Liver (tissue), 9 donors: Measurements from ENCODE around the gene HPS1. TPM values are rescaled to one million over a fixed set of nuclear protein-coding genes. Genes with fewer than 3 reads are reported as not detected.
A peak's percentile ranks its signal among the peaks of the same experiment; 100 is the strongest.

Source experiments
- DNase-seq: peaks from one replicate; pipeline ENCODE4 v3.0.0-alpha.2; 2017; ENCODE audit warnings: low spot score
- H3K27ac ChIP-seq, 2 donors: one replicate each; pipeline ENCODE4 v1.7.0; 2013; ENCODE audit warnings: inconsistent platforms in 2 of 2, low read length in 2 of 2, control low read depth in 1 of 2, low read depth in 1 of 2, mild to moderate bottlenecking in 1 of 2
- H3K27me3 ChIP-seq, 4 donors: one replicate each; pipeline versions ENCODE4 v1.6.1 to v1.7.0; 2013; ENCODE audit warnings: low read length in 3 of 4, inconsistent platforms in 1 of 4, mild to moderate bottlenecking in 1 of 4, moderate library complexity in 1 of 4; ENCODE audit not compliant: control insufficient read depth in 4 of 4, insufficient read depth in 4 of 4
- H3K36me3 ChIP-seq, 4 donors: one replicate each; pipeline versions ENCODE4 v1.6.1 to v1.7.0; 2013; ENCODE audit warnings: low read length in 3 of 4, mild to moderate bottlenecking in 3 of 4, low read depth in 1 of 4, moderate library complexity in 1 of 4; ENCODE audit not compliant: control insufficient read depth in 4 of 4, insufficient read depth in 3 of 4
- H3K4me1 ChIP-seq, 4 donors: one replicate each; pipeline versions ENCODE4 v1.6.1 to v1.7.0; 2013; ENCODE audit warnings: low read length in 3 of 4, mild to moderate bottlenecking in 3 of 4, moderate library complexity in 1 of 4; ENCODE audit not compliant: control insufficient read depth in 4 of 4, insufficient read depth in 4 of 4
- H3K4me3 ChIP-seq, 3 donors: one replicate each; pipeline versions ENCODE4 v1.6.1 to v1.7.0; 2013; ENCODE audit warnings: low read length in 3 of 3, control low read depth in 1 of 3, low read depth in 1 of 3, mild to moderate bottlenecking in 1 of 3
- H3K9ac ChIP-seq, 2 donors: one replicate each; pipeline ENCODE4 v1.7.0; 2013; ENCODE audit warnings: low read length in 2 of 2, mild to moderate bottlenecking in 2 of 2, moderate library complexity in 2 of 2, control low read depth in 1 of 2, low read depth in 1 of 2
- H3K9me3 ChIP-seq, 4 donors: one replicate each; pipeline versions ENCODE4 v1.6.1 to v1.7.0; 2013; ENCODE audit warnings: low read length in 3 of 4; ENCODE audit not compliant: control insufficient read depth in 4 of 4
- EGR1 ChIP-seq, 2 donors: IDR thresholded peaks; 2 replicates each; pipeline ENCODE4 v1.6.1; 2016 to 2018; ENCODE audit warnings: antibody characterized with exemption in 2 of 2, low read depth in 2 of 2
- FOXA1 ChIP-seq: IDR thresholded peaks from 2 replicates; pipeline ENCODE4 v1.6.1; 2016; ENCODE audit warnings: antibody characterized with exemption
- FOXA2 ChIP-seq: IDR thresholded peaks from 2 replicates; pipeline ENCODE4 v1.6.1; 2016; ENCODE audit warnings: antibody characterized with exemption
- HNF4A ChIP-seq, 2 donors: conservative IDR thresholded peaks; 2 replicates each; pipeline ENCODE4 v1.6.1; 2016; ENCODE audit warnings: antibody characterized with exemption in 2 of 2, mild to moderate bottlenecking in 2 of 2
- HNF4G ChIP-seq: IDR thresholded peaks from 2 replicates; pipeline ENCODE4 v1.6.1; 2016; ENCODE audit warnings: antibody characterized with exemption
- JUND ChIP-seq, 2 donors: IDR thresholded peaks; 2 replicates each; pipeline ENCODE4 v1.6.1; 2016; ENCODE audit warnings: antibody characterized with exemption in 2 of 2
- NR2F2 ChIP-seq: IDR thresholded peaks from 2 replicates; pipeline ENCODE4 v1.6.1; 2016; ENCODE audit warnings: antibody characterized with exemption
- RAD21 ChIP-seq, 2 donors: IDR thresholded peaks; 2 replicates each; pipeline ENCODE4 v1.6.1; 2016; ENCODE audit warnings: antibody characterized with exemption in 2 of 2, mild to moderate bottlenecking in 2 of 2
- RXRA ChIP-seq, 2 donors: IDR thresholded peaks; 2 replicates each; pipeline ENCODE4 v1.6.1; 2017 to 2018; ENCODE audit warnings: antibody characterized with exemption in 2 of 2, mild to moderate bottlenecking in 1 of 2
- SP1 ChIP-seq: IDR thresholded peaks from 2 replicates; pipeline ENCODE4 v1.6.1; 2018; ENCODE audit warnings: antibody characterized with exemption, mild to moderate bottlenecking
- YY1 ChIP-seq: IDR thresholded peaks from 2 replicates; pipeline ENCODE4 v1.6.1; 2016; ENCODE audit warnings: antibody characterized with exemption, mild to moderate bottlenecking
- WGBS: extraction: QIAGEN DNeasy Blood & Tissue Kit; methylation state at CpG from one replicate; pipeline ENCODE4 v1.1.7; 2013; 5-methylcytosine and 5-hydroxymethylcytosine counted together
- polyA plus RNA-seq, 2 donors: library from polyadenylated mRNA; stranded (reverse) in 1 of 2; unstranded in 1 of 2; fragments of 200-250 nt in 1 of 2; fragments of >200 nt in 1 of 2; fragmentation: Nextera tagmentation in 1 of 2; extraction: Ambion mirVana in 1 of 2; gene quantifications; one replicate each; pipeline versions ENCODE4 v1.2.1 to v1.2.3, GENCODE V29; 2013 to 2015
- total RNA-seq, 2 donors: library from RNA; depleted of rRNA; stranded (reverse); fragments of >200 nt; gene quantifications; one replicate each; pipeline ENCODE4 v1.2.3, GENCODE V29; 2014
- TF ChIP-seq, protein P1 (sequence below): IDR thresholded peaks from 2 replicates; pipeline ENCODE4 v1.6.1; 2016; ENCODE audit warnings: antibody characterized with exemption
- TF ChIP-seq, protein P2 (sequence below): fragments of 150-350 bp; IDR thresholded peaks from 2 replicates; pipeline ENCODE4 v1.5.1; 2017; ENCODE audit warnings: improper control_type of control experiment, low read depth, low read length; ENCODE audit not compliant: missing input control
- TF ChIP-seq, protein P3 (sequence below): IDR thresholded peaks from 2 replicates; pipeline ENCODE4 v1.6.1; 2016; ENCODE audit warnings: antibody characterized with exemption
- TF ChIP-seq, protein P4 (sequence below): IDR thresholded peaks from 2 replicates; pipeline ENCODE4 v1.6.1; 2016; ENCODE audit warnings: antibody characterized with exemption, mild to moderate bottlenecking
- donor health status: healthy.
- donor health status: healthy.
- donor health status: healthy.
- donor health status: healthy.
- donor health status: healthy.

Gene HPS1
- total and polyA plus RNA-seq, 4 donors: 19.9 to 56.7 (median 29.8) TPM

DNA sequence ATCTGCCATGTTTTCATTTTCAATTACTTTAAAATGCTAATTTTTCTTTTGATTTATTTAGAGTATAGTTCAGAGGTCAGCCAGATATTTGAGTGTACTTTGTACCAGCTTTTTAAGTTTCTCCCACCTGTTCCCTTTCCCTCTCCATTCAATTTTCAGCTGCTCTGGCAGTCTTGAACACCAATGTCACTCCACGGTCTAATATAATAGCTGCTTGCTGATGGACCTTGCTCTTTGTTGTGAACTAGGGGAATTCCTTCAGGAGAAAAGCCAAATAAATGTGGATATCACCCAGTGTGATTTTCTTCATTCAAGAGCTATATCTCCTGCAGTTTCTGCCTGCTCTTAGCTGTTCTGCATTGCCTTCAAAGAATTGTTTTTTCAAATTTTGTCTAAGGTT, 3.9 kb upstream of the HPS1 start:
- TF ChIP-seq, protein P1, sequence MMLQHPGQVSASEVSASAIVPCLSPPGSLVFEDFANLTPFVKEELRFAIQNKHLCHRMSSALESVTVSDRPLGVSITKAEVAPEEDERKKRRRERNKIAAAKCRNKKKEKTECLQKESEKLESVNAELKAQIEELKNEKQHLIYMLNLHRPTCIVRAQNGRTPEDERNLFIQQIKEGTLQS: no peak
- TF ChIP-seq HNF4A (conservative IDR thresholded peaks at IDR 0.05) (peak; percentile 43 to 69), FOXA2 (no peak), HNF4G (peak; percentile 31), FOXA1 (no peak), SP1 (peak; percentile 48)
- H3K27ac ChIP-seq: no peak overlapping the region
- H3K9me3 ChIP-seq: no peaks in the 10 kb centered on the region
- no peaks in the 10 kb centered on the region for H3K27me3 ChIP-seq
- no peaks in the 10 kb centered on the region for H3K36me3 ChIP-seq
- no peak overlapping the region for H3K9ac ChIP-seq
- no peak overlapping the region for H3K4me3 ChIP-seq
- H3K4me1 ChIP-seq: peaks cover 2 to 15% (median 3%) of the 10 kb centered on the region in 4 donors
- DNase-seq: no peak
- 22% methylated on average over 1 of the region's 1 CpG for WGBS

DNA sequence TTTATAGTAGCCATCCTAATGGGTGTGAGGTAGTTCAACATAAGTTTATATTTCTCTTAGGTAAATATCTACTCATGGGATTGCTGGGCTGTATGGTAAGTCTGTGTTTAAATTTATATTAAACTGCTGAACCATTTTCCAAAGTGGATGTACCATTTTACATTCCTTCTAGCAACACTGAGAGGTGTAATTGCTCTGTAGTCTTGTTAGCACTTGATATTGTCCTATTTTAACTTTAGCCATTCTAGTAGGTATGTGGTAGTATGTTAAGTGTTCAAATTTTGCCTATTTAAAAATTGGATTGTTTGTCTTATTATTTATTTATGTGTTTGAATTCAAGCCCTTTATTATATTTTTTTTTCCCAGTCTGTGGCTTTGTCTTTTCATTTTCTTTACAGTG, 2.6 kb upstream of the HPS1 start:
- H3K9me3 ChIP-seq: no peaks in the 10 kb centered on the region
- TF ChIP-seq NR2F2: no peak
- TF ChIP-seq RAD21 (IDR thresholded peaks at IDR 0.05): no peak
- no peak for TF ChIP-seq HNF4A (conservative IDR thresholded peaks at IDR 0.05)
- TF ChIP-seq, protein P2, sequence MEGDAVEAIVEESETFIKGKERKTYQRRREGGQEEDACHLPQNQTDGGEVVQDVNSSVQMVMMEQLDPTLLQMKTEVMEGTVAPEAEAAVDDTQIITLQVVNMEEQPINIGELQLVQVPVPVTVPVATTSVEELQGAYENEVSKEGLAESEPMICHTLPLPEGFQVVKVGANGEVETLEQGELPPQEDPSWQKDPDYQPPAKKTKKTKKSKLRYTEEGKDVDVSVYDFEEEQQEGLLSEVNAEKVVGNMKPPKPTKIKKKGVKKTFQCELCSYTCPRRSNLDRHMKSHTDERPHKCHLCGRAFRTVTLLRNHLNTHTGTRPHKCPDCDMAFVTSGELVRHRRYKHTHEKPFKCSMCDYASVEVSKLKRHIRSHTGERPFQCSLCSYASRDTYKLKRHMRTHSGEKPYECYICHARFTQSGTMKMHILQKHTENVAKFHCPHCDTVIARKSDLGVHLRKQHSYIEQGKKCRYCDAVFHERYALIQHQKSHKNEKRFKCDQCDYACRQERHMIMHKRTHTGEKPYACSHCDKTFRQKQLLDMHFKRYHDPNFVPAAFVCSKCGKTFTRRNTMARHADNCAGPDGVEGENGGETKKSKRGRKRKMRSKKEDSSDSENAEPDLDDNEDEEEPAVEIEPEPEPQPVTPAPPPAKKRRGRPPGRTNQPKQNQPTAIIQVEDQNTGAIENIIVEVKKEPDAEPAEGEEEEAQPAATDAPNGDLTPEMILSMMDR: no peak
- TF ChIP-seq YY1: no peak
- no peak for TF ChIP-seq HNF4G
- DNase-seq: no peak
- H3K4me3 ChIP-seq: no peak overlapping the region
- H3K4me1 ChIP-seq: peaks cover 2 to 16% (median 4%) of the 10 kb centered on the region in 4 donors
- H3K9ac ChIP-seq: no peak overlapping the region
- no peak overlapping the region for H3K27ac ChIP-seq
- H3K27me3 ChIP-seq: no peaks in the 10 kb centered on the region
- peaks cover 0 to 9% (median 2%) of the 10 kb centered on the region in 4 donors for H3K36me3 ChIP-seq

DNA sequence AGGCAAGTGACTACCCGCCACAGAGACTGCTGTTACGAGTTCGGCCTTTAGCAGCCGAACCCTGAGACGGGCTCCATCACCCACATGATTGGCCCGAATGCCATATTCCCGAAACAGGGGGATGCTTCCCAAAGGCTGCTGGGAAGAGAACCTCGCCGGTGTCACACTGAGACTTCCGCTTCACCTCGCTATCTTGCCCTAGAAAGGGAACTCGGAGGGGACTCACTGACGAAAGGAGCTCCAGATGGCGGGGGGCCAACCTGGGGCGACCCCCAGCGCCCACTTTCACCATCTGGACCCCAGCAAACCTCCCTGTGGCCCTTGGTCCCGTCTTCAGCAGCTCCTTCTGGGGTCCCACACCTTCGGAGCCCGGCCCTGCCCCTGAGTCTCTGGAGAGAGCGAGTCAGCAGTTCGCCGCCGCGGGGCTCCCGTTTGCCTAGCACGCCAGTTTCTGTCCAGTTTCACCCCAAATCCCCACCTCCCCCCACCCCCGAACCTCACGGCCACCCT, 529 bp downstream of the HPS1 start:
- peaks cover 2 to 16% (median 4%) of the 10 kb centered on the region in 4 donors for H3K4me1 ChIP-seq
- peak; percentile 72 for DNase-seq
- no peaks in the 10 kb centered on the region for H3K9me3 ChIP-seq
- H3K4me3 ChIP-seq: peak overlapping the region; percentile 76 to 92 (median 85)
- H3K27me3 ChIP-seq: no peaks in the 10 kb centered on the region
- peaks cover 0 to 26% (median 14%) of the 10 kb centered on the region in 4 donors for H3K36me3 ChIP-seq
- WGBS: 6% methylated on average over 28 of the region's 28 CpGs
- no peak for TF ChIP-seq RXRA (IDR thresholded peaks at IDR 0.05)
- TF ChIP-seq RAD21 (IDR thresholded peaks at IDR 0.05): no peak
- TF ChIP-seq NR2F2: no peak
- no peak for TF ChIP-seq FOXA1
- H3K27ac ChIP-seq: peak overlapping the region; percentile 83 to 86
- H3K9ac ChIP-seq: peak overlapping the region; percentile 67 to 76

DNA sequence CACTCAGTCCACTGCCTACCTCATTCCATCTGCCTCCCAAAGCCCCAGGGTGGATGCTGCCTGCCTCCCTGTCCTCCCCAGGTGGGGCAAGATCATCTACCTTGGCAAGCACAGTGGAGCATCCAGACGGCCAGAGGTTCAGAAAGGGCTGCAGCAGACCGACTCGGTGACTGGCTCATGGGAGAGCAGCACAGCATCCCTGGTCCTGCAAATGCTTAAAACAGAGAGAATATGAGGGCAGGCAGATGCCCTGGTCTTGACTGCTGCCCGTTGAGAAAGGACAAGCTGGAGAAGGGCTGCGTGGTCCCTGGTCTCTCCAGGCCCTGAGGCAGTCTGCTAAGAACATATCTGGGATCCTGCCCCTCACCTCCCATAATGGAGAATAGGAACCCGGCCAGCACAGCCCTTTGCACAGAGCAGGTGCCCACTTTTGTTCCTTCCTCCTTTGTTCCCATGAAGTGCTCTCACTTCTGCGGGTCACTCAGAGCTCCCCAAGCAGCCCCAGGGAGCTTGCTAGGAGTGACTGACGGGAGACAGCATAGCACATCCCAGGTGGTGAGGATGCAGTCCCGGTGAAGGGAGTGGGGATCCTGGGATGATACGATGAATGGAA, 1.4 kb downstream of the HPS1 start:
- Histone ChIP-seq H3K36me3 (peaks cover 0 to 26% (median 14%) of the 10 kb centered on the region in 4 donors), H3K27ac (no peak overlapping the region), H3K27me3 (no peaks in the 10 kb centered on the region), H3K9me3 (no peaks in the 10 kb centered on the region), H3K4me1 (peaks cover 0 to 11% (median 4%) of the 10 kb centered on the region in 4 donors), H3K9ac (no peak overlapping the region), H3K4me3 (no peak overlapping the region)
- WGBS: 91% methylated on average over 10 of the region's 10 CpGs
- no peak for DNase-seq
- TF ChIP-seq HNF4A (conservative IDR thresholded peaks at IDR 0.05): no peak
- no peak for TF ChIP-seq RXRA (IDR thresholded peaks at IDR 0.05)
- no peak for TF ChIP-seq HNF4G
- no peak for TF ChIP-seq FOXA1
- TF ChIP-seq, protein P3, sequence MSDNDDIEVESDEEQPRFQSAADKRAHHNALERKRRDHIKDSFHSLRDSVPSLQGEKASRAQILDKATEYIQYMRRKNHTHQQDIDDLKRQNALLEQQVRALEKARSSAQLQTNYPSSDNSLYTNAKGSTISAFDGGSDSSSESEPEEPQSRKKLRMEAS: no peak
- no peak for TF ChIP-seq EGR1 (IDR thresholded peaks at IDR 0.05; ENCODE audit: low read depth in 2 of 2)
- TF ChIP-seq FOXA2: no peak
- TF ChIP-seq, protein P4, sequence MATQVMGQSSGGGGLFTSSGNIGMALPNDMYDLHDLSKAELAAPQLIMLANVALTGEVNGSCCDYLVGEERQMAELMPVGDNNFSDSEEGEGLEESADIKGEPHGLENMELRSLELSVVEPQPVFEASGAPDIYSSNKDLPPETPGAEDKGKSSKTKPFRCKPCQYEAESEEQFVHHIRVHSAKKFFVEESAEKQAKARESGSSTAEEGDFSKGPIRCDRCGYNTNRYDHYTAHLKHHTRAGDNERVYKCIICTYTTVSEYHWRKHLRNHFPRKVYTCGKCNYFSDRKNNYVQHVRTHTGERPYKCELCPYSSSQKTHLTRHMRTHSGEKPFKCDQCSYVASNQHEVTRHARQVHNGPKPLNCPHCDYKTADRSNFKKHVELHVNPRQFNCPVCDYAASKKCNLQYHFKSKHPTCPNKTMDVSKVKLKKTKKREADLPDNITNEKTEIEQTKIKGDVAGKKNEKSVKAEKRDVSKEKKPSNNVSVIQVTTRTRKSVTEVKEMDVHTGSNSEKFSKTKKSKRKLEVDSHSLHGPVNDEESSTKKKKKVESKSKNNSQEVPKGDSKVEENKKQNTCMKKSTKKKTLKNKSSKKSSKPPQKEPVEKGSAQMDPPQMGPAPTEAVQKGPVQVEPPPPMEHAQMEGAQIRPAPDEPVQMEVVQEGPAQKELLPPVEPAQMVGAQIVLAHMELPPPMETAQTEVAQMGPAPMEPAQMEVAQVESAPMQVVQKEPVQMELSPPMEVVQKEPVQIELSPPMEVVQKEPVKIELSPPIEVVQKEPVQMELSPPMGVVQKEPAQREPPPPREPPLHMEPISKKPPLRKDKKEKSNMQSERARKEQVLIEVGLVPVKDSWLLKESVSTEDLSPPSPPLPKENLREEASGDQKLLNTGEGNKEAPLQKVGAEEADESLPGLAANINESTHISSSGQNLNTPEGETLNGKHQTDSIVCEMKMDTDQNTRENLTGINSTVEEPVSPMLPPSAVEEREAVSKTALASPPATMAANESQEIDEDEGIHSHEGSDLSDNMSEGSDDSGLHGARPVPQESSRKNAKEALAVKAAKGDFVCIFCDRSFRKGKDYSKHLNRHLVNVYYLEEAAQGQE: no peak
- no peak for TF ChIP-seq YY1
- TF ChIP-seq JUND (IDR thresholded peaks at IDR 0.05): no peak
- TF ChIP-seq NR2F2: no peak
